Caki2 (cell line): ENCODE measurements around the gene TUBGCP5. TPM values are rescaled to one million over a fixed set of nuclear protein-coding genes. Genes with fewer than 3 reads are reported as not detected.

ENCODE experiments used
- DNase-seq: peaks from one replicate; pipeline ENCODE4 v3.0.0-alpha.2; 2015; ENCODE audit warnings: low read depth
- in situ Hi-C: cut with HindIII; loops from 2 replicates; pipeline ENCODE4 v1.10.0; 2016; ENCODE audit warnings: low sequenced_read_pairs, low pct_unique_long_range_greater_than_20kb, mixed read lengths
- total RNA-seq: library from RNA; depleted of rRNA; stranded (reverse); fragments of >200 nt; shearing (Covaris generic); gene quantifications from 2 replicates; pipeline ENCODE4 v1.2.3, GENCODE V29; 2014; ENCODE audit warnings: low replicate concordance; rRNA removed

Gene TUBGCP5
- total RNA-seq, 1 experiment from 2014 or later, result 9.3 TPM

DNA sequence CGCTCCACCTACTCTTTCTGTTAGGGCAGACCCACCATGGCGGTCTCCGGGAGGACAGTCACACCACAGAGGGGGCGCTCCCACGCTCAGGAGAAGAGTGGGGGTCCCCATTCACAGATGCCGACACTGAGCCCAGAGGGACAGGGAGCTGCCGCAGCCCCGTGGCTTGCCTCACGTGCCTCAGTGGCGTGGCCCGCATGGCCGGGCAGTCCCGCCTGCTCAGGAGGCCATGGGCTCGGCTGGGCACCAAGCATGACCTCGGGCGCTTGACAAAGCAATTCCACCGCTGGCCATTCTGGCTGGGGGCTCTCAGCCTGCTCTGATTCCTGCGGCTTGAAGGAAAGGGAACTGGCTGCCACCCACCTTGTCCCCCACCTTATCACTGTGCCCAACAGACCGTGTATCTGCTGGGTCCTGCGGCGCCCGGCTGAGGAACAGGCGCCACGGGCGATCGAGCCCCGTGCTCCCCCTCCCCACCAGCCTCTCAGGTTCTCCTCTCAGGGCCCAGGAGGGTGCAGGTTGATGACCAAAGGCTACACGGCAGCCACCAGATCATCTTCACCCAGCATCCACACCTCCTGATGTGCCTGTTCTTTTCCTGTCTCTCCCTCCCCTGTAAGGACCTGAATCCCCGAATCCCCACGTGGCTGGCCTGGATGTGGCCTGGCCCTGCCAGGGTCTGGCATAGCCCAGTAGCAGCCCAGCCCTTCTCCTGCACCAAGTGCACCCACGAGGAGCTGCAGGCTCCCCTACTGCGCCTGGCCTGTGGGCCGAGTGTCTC lies 79.9 kb downstream of the TUBGCP5 start:
- no peak for DNase-seq
- in situ Hi-C loops, result no loop called here

DNA sequence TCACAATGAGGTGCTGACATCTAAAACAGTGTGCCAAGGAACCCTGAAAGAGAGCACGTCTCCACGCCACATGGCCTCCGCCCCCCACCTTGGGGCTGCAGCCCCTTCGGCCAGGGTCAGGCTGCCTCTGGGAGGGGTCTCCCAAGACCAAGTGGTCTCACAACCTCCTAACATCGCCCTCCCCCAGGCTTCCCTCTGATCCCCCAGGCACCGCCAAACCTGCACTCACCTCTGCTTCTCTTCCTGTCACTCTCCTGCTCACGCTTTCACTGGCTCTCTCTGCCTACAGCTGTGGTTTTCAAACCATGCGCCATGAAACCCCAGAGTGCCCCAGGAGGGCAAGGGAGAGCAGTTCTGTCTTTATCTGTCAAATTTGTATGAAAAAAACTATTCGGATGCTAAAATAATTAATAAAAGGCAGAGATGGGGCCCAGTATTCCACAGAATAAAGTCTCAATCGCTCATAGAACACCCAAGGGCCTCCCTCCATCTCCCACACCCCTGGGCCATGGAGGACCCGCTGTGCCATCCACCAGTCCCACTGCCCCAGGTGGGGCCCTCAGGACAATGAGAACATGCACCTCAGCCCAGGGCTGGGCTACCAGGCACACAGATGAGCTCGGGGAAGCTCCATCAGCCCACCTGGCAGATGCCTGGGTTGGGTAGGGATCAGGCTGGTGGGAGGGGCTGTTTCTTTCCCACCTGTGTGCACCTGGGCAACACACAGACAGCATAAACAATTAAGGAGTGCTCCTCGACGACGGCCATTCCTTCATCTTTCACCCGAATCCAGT lies 80.7 kb downstream of the TUBGCP5 start:
- in situ Hi-C loops, result no loop called here
- no peak for DNase-seq

DNA sequence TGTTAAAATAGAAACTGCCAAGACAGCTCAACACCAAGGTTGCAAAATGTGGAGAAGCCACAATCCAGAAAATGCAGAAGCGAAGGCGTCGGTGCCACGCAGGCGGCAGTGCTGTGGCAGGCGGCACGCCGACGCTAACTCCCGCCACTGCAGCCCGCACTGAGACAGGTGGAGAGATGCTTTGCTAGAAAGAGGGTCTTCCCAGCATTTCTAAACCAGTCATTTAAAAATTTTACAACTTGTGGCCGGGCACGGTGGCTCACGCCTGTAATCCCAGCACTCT lies 82.5 kb downstream of the TUBGCP5 start:
- no peak for DNase-seq
- in situ Hi-C loops, result no loop called here

DNA sequence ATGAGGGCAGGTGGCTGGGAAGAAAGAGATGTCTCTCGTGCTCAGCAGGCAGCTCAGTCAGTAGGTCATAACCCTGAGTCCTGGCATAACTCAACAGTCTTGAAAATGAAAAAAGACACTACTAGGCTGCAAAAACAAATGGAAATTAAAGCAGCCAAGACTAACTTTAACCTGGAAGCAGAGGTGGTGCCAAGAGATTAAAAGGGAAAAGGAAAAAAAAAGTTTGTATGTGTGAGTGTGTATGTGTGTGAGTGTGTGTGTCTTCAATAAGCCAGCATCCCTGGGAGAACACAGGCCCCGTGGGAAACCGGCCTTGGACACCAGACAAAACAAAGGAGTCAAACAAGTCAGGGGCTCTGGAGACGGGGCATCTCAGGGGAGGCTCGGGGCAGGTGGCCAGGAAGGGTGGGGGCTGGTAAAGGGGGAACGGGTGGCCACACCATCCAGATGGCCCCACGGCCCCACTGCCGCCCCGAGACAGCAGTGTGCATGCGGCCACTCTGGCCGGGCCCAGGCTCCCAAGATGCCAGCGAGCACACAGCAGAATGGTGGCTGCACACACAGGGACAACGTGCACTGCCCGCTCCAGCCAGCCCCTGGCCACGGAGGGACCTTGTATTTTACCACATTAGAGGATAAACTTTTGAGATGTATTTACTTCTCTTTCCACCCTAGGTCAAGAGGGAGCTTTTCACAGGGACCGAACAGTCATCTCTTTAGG lies 83.0 kb downstream of the TUBGCP5 start:
- DNase-seq, result no peak
- in situ Hi-C loops, result no loop called here

DNA sequence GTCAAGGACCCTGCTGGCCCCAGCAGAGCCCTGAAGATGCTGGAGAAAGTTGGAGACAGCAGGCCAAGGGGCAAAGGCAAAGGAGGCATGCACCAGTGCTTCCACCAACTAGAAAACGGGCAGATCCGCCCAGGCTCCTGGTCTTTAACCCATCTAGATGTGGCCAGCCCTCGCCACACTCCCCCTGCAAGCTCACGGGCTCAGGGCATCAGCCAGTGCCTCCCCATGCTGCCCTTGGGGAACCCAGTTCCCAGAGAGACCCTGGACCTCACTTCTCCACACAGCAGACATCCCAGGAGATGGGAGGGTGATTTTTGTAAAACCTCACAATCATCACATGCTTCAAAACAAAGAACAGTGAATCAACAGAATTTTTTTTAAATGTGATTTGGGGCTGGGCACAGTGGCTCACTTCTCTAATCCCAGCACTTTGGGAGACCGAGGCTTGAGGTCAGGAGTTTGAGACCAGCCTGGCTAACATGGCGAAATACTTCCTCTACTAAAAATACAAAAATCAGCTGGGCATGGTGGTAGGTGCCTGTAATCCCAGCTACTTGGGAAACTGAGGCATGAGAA lies 83.7 kb downstream of the TUBGCP5 start:
- in situ Hi-C loops, result no loop called here
- DNase-seq, result no peak

DNA sequence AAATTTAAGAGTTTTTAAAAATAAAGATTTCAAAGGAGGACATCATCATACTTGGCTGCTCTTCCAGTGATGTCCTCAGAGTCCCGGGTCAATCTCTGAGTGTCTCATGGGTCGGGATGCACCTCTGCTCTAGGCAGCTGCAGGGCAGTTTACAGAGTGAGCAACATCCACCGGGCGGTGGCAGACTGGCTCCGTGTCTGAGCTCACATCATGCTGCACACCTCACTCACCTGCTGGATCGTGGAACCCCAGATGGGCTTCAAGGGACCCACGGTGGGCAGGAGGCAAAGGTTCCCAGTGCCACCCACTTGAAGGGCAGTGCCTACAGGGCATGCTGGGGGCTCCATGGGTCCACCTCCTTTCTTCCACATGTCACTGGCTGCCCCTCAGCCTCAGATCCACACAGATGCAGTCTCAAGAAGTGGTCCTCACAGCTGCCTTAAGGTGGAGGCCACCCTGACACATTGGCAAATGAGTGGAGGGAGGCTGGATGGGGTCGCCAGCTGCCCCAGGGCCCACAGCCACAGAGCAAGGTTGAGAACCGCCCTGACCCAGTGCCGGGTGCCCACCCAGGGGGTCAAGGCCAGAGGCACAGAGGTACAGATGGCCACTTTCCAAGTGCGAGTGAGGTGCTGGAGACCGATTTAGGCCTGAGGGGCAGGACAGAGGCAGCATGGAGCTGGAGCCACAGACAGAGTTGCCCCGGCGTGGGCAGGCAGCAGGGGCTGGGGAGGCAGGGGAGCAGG lies 84.4 kb downstream of the TUBGCP5 start:
- in situ Hi-C loops, result no loop called here

DNA sequence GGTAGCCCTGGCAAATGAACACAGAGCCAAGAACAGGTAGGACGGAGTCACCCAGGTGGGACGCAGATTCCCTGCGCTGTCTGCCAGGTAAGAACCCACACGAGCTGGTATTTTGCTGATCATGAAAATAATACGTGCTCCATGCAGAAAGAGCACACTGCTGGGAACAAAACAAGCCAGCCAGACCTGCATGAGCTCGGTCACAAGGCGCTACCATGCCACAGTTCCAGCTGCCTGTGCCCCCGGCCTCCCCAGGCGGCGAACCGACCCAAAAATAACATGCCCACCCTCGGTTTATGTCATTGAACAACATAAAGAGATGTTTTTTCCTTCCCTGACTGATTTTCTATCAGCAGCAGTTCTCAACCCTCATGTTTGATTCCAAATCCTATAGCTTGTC lies 85.0 kb downstream of the TUBGCP5 start:
- DNase-seq, result no peak
- in situ Hi-C loops, result no loop called here

More for the DNA sequence above, 84.4 kb downstream of the TUBGCP5 start:
- no peak for DNase-seq

DNA sequence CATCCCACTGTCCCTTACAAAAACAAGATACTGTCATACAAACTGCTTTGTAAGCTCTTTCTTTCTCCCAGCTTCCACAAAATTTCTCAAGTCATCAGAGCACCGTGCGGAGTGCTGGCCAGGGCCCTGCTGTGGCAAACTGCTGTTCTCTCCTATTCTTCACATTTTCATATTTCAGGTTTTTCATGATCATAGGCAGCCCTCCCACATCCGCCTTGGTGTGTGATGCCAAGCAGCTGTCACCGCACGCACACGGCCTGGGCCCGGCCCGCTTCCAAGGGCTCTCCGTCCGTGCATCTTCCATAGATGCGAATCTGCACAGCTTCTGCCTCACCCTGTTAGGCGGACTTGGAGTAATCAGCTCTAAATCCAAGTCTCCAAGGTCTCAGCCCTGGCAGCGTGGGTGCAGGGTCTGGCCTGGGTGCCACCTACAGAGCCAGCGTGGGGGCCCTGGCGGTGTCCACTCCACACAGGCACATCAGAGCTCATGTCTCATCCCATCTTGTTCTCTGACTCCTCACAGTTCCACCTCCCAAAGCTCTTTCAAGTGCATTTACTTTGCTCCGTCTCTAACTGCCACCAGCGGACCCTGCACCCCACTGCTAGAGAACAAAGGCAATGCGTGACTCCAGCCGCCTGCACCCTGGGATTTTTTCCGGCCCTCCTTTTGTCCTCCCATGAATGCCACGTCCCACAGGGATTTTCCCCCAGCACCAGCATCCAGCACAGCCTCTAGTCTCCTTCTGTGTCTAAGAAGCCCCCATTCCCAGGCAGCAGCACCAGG lies 86.4 kb downstream of the TUBGCP5 start:
- in situ Hi-C loops, result no loop called here
- DNase-seq, result no peak

DNA sequence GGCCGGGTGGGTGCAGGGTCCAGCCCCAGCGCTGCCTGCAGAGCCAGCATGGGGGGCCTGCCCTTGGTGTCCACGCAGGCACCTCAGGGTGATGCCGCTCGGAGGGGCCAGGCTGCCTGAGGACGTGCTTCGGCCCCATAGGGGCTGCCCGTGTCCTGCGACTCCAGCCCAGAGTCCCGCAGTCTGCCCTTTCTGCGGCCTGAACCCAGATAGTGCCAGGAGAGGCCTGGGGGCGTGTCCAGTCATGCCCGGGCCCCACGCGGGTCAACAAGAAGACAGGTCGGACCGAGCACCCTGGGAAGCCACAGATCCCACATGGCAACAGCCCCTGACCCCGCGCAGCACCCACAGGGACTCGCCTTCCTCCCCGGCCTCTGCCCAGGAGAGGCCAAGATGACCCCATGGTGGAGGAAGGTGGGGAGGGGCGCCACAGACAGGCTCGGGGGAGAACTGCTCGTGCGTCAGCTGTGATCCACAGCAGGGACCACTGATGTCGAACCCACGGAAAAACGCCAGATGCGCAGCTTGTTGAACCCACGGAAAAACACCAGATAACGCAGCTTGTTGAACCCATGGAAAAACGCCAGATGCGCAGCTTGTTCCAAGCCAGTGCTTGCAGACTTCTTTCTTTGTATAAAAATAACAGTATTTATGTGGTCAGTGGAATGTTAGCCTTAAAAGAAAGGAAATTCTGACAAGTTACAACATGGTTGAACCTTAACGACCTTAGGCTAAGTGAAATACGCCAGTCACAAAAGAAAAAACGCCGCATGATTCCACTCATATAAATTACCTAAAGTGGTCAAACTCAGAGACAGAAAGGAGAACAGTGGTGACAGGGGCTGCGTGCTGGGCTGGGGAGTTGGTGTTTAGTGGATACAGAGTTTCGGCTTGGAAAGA lies 87.7 kb downstream of the TUBGCP5 start:
- in situ Hi-C loops, result no loop called here

DNA sequence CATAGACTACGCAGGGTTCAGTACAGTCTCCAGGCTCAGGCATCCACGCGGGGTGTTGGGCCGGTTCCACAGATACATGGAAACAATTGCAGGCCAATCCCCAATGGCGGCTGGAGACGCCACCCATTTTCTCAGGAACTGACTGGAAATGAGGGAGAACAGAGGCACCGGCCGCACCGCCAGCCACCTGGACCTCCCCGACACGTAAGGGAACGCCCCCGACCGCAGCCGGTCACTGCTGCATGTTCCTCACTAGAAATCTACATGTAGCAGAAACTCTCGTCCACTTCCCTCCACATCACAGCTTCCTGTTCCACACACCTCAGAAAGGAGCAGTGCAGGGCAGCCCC lies 88.4 kb downstream of the TUBGCP5 start:
- DNase-seq, result no peak
- in situ Hi-C loops, result no loop called here

More for the DNA sequence above, 87.7 kb downstream of the TUBGCP5 start:
- no peak for DNase-seq

DNA sequence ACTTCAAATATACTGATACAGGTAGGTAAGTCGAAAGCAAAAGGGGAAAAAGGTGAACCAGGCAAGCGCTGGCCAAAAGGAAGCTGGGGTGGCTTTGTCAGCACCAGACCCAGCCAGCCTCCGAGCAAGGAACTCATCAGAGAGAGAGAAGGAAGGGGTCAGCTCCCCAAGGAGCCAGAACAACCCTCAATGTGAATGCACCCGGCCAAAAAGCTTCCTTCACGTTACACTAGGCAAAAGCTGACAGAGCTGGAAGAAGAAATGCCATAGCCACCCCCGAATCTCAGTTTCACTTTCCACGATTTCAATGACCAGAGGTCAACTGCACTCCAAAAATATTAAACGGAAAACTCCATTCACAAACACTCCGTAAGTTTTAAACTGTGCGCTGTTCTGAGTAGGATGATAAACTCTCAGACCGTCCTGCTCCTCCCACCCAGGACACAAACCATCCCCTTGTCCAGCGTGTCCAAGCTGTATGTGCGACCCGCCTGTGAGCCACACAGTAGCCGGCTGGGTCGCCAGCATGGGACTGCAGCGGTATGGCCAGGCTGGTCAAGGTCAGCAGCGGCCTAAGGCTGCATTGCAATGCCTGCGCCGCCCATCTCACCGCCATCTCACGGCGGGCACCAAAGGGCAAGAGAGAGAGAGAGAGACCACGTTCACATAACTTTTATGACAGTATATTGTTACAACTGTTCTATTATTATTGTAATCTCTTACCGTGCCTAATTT lies 88.9 kb downstream of the TUBGCP5 start:
- in situ Hi-C loops, result no loop called here
- DNase-seq, result no peak

Other genes with a start within 250 kb of the TUBGCP5 start
- gene NIPA2, start 200.9 kb downstream of the TUBGCP5 start, total RNA-seq, result 130 and 160 TPM in 2 replicates
- gene CYFIP1, start 59.2 kb downstream of the TUBGCP5 start, total RNA-seq, result 28.1 and 37.4 TPM in 2 replicates
- gene GOLGA6L1, start 97.3 kb upstream of the TUBGCP5 start, total RNA-seq, result not detected in 2 replicates